Neural cell (in vitro differentiated cells): ENCODE results near the gene RFX4. TPM values are rescaled to one million over a fixed set of nuclear protein-coding genes. Genes with fewer than 3 reads are reported as not detected.

Source experiments
- H2AFZ ChIP-seq: fragments of 200-600, 300-800 bp; sonication (generic), shearing (Covaris generic); 2 replicates; pipeline ENCODE4 v1.6.0; 2014; ENCODE audit warnings: low read depth, mild to moderate bottlenecking, antibody characterized with exemption, low read length, moderate library complexity
- H3F3A ChIP-seq: fragments of 200-600 bp; shearing (Covaris generic); 2 replicates; pipeline ENCODE4 v1.6.1; 2016; ENCODE audit warnings: mild to moderate bottlenecking, moderate library complexity, mixed read lengths, antibody characterized with exemption, low read length; ENCODE audit not compliant: insufficient read depth, poor library complexity, severe bottlenecking
- H3K27ac ChIP-seq: fragments of 200-600, 300-800 bp; sonication (generic), shearing (Covaris generic); 2 replicates; pipeline ENCODE4 v1.5.1; 2014; ENCODE audit warnings: mild to moderate bottlenecking, low read length, moderate library complexity
- H3K27me3 ChIP-seq: fragments of 300-800, 200-600 bp; sonication (generic), shearing (Covaris generic); 2 replicates; pipeline ENCODE4 v1.6.0; 2014; ENCODE audit warnings: mild to moderate bottlenecking, low read depth, low read length, moderate library complexity; ENCODE audit not compliant: insufficient read depth
- H3K36me3 ChIP-seq: fragments of 300-800, 200-600 bp; sonication (generic), shearing (Covaris generic); 2 replicates; pipeline ENCODE4 v1.5.1; 2014; ENCODE audit warnings: mild to moderate bottlenecking, antibody characterized with exemption, low read length, moderate library complexity; ENCODE audit not compliant: insufficient read depth
- H3K4me2 ChIP-seq: fragments of 300-800, 200-600 bp; sonication (generic), shearing (Covaris generic); 2 replicates; pipeline ENCODE4 v1.6.0; 2014; ENCODE audit warnings: mild to moderate bottlenecking, low read length
- H3K4me3 ChIP-seq: fragments of 300-800, 200-600 bp; sonication (generic), shearing (Covaris generic); 2 replicates; pipeline ENCODE4 v1.5.1; 2014; ENCODE audit warnings: mild to moderate bottlenecking, low read length, moderate library complexity
- H3K79me2 ChIP-seq: fragments of 200-600 bp; shearing (Covaris generic); replicated peaks from 2 replicates; pipeline ENCODE4 v1.6.0; 2014; ENCODE audit warnings: mild to moderate bottlenecking, low read length, moderate library complexity; ENCODE audit not compliant: insufficient read depth
- H3K9ac ChIP-seq: fragments of 300-800, 200-600 bp; sonication (generic), shearing (Covaris generic); 2 replicates; pipeline ENCODE4 v1.6.1; 2016; ENCODE audit warnings: mild to moderate bottlenecking, low read length, mixed read lengths
- H3K9me2 ChIP-seq: fragments of 200-600 bp; shearing (Covaris generic); 2 replicates; pipeline ENCODE4 v1.6.1; 2016; ENCODE audit warnings: mild to moderate bottlenecking, low read length, mixed read lengths; ENCODE audit not compliant: insufficient read depth
- H3K9me3 ChIP-seq: fragments of 200-600, 300-800 bp; sonication (generic), shearing (Covaris generic); 2 replicates; pipeline ENCODE4 v1.6.1; 2016; ENCODE audit warnings: mild to moderate bottlenecking, mixed run types, low read length, moderate library complexity, mixed read lengths
- H4K20me1 ChIP-seq: fragments of 200-600 bp; shearing (Covaris generic); 2 replicates; pipeline ENCODE4 v1.6.1; 2016; ENCODE audit warnings: mild to moderate bottlenecking, mixed run types; ENCODE audit not compliant: insufficient read depth
- EP300 ChIP-seq: fragments of 450-650 bp; conservative IDR thresholded peaks from 2 replicates; pipeline ENCODE4 v1.6.1; 2014; ENCODE audit warnings: antibody characterized with exemption, mild to moderate bottlenecking, moderate library complexity; ENCODE audit not compliant: poor library complexity, severe bottlenecking
- EZH2 ChIP-seq: fragments of 200-600, 300-800 bp; shearing (Covaris generic), sonication (generic); IDR thresholded peaks from 2 replicates; pipeline ENCODE4 v1.6.1; 2014; ENCODE audit warnings: antibody characterized with exemption, low read length, borderline replicate concordance, mild to moderate bottlenecking; ENCODE audit not compliant: insufficient read depth, poor library complexity, severe bottlenecking
- MXI1 ChIP-seq: fragments of 450-650 bp; conservative IDR thresholded peaks from 2 replicates; pipeline ENCODE4 v1.6.1; 2014; ENCODE audit warnings: antibody characterized with exemption, mild to moderate bottlenecking; ENCODE audit not compliant: poor library complexity, severe bottlenecking
- POLR2AphosphoS5 ChIP-seq: IDR thresholded peaks from 2 replicates; pipeline ENCODE4 v1.6.1; 2012
- RAD21 ChIP-seq: fragments of 450-650 bp; conservative IDR thresholded peaks from 2 replicates; pipeline ENCODE4 v1.6.1; 2014; ENCODE audit warnings: antibody characterized with exemption, mild to moderate bottlenecking, moderate library complexity
- SMC3 ChIP-seq: fragments of 450-650 bp; conservative IDR thresholded peaks from 2 replicates; pipeline ENCODE4 v1.6.1; 2014; ENCODE audit warnings: antibody characterized with exemption, mild to moderate bottlenecking, moderate library complexity; ENCODE audit not compliant: poor library complexity
- TAF1 ChIP-seq: IDR thresholded peaks from 2 replicates; pipeline ENCODE4 v1.6.1; 2012; ENCODE audit warnings: low read depth
- polyA minus RNA-seq: library from RNA; depleted of rRNA, polyadenylated mRNA; stranded (reverse); fragments of >200 nt; gene quantifications from 2 replicates; pipeline ENCODE4 v1.2.3, GENCODE V29; 2014
- polyA plus RNA-seq: library from polyadenylated mRNA; depleted of rRNA; stranded (reverse); fragments of >200 nt; gene quantifications from 2 replicates; pipeline ENCODE4 v1.2.3, GENCODE V29; 2014
- TF ChIP-seq, protein P1 (sequence below): IDR thresholded peaks from 2 replicates; pipeline ENCODE4 v1.6.1; 2012; ENCODE audit warnings: borderline replicate concordance
- TF ChIP-seq, protein P2 (sequence below): fragments of 450-650 bp; IDR thresholded peaks from 2 replicates; pipeline ENCODE4 v1.5.1; 2014; ENCODE audit warnings: antibody characterized with exemption, mild to moderate bottlenecking, moderate library complexity; ENCODE audit not compliant: poor library complexity, severe bottlenecking

Gene RFX4
- polyA plus RNA-seq (0.22 TPM in 1 of 2 replicates, not detected in the other), polyA minus RNA-seq (0.49 and 1.4 TPM in 2 replicates)

DNA sequence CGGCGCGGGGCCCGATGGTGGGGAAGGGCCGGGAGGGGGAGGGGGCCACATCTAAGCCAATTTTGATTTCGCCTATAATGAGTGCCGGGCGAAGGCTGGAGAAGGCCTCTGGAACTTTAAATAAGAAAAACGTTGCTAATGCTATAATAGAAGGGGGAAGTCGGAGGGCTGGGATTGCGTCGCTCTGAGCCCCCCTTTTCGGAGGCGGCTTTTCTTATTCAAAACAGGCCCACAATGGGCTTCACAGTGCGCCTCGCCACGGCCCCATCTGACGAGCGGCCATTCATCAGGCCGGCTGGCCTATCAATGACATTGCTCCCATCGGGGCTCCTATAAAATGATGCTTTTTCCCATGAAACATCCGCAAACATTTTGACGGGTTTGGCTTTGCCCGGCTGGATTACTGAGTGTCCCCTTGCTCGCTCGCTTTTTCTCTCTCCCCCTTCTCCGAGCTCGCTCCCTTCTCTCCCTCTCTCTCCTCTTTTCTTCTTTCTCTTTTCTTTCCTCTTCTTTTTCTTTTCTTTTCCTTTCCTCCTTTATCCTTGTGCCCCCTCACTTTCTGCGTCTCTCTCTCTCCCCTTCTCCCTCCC lies at the start of gene RFX4:
RFX4 (plus strand) TSS at position 364 of the 590 bp plus-strand sequence. CDS start 317 bp downstream, outside the sequence.
- H3K4me2 ChIP-seq = peak within 1 kb of the TSS; percentile 30
- H3K9me3 ChIP-seq = no peaks in the 10 kb centered on the region
- H3K4me3 ChIP-seq = peak within 1 kb of the TSS; percentile 65
- H3K27me3 ChIP-seq = peaks cover 92% of the 10 kb centered on the region
- no peak for TF ChIP-seq POLR2AphosphoS5
- TF ChIP-seq, protein P1, sequence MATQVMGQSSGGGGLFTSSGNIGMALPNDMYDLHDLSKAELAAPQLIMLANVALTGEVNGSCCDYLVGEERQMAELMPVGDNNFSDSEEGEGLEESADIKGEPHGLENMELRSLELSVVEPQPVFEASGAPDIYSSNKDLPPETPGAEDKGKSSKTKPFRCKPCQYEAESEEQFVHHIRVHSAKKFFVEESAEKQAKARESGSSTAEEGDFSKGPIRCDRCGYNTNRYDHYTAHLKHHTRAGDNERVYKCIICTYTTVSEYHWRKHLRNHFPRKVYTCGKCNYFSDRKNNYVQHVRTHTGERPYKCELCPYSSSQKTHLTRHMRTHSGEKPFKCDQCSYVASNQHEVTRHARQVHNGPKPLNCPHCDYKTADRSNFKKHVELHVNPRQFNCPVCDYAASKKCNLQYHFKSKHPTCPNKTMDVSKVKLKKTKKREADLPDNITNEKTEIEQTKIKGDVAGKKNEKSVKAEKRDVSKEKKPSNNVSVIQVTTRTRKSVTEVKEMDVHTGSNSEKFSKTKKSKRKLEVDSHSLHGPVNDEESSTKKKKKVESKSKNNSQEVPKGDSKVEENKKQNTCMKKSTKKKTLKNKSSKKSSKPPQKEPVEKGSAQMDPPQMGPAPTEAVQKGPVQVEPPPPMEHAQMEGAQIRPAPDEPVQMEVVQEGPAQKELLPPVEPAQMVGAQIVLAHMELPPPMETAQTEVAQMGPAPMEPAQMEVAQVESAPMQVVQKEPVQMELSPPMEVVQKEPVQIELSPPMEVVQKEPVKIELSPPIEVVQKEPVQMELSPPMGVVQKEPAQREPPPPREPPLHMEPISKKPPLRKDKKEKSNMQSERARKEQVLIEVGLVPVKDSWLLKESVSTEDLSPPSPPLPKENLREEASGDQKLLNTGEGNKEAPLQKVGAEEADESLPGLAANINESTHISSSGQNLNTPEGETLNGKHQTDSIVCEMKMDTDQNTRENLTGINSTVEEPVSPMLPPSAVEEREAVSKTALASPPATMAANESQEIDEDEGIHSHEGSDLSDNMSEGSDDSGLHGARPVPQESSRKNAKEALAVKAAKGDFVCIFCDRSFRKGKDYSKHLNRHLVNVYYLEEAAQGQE = no peak
- TF ChIP-seq TAF1 = no peak
- no peak for TF ChIP-seq MXI1
- no peak for TF ChIP-seq EZH2
- no peak for TF ChIP-seq RAD21
- TF ChIP-seq, protein P2, sequence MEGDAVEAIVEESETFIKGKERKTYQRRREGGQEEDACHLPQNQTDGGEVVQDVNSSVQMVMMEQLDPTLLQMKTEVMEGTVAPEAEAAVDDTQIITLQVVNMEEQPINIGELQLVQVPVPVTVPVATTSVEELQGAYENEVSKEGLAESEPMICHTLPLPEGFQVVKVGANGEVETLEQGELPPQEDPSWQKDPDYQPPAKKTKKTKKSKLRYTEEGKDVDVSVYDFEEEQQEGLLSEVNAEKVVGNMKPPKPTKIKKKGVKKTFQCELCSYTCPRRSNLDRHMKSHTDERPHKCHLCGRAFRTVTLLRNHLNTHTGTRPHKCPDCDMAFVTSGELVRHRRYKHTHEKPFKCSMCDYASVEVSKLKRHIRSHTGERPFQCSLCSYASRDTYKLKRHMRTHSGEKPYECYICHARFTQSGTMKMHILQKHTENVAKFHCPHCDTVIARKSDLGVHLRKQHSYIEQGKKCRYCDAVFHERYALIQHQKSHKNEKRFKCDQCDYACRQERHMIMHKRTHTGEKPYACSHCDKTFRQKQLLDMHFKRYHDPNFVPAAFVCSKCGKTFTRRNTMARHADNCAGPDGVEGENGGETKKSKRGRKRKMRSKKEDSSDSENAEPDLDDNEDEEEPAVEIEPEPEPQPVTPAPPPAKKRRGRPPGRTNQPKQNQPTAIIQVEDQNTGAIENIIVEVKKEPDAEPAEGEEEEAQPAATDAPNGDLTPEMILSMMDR = no peak
- no peak for TF ChIP-seq EP300
- no peak for TF ChIP-seq SMC3
- H3K27ac ChIP-seq = no peak within 1 kb of the TSS
- H3K9ac ChIP-seq = no peak within 1 kb of the TSS
- H3F3A ChIP-seq = no peaks in the 10 kb centered on the region
- no peaks in the 10 kb centered on the region for H4K20me1 ChIP-seq
- no peaks in the 10 kb centered on the region for H3K9me2 ChIP-seq
- H3K36me3 ChIP-seq = no peaks in the 10 kb centered on the region
- no peaks in the 10 kb centered on the region for H3K79me2 ChIP-seq
- H2AFZ ChIP-seq = no peak within 1 kb of the TSS

DNA sequence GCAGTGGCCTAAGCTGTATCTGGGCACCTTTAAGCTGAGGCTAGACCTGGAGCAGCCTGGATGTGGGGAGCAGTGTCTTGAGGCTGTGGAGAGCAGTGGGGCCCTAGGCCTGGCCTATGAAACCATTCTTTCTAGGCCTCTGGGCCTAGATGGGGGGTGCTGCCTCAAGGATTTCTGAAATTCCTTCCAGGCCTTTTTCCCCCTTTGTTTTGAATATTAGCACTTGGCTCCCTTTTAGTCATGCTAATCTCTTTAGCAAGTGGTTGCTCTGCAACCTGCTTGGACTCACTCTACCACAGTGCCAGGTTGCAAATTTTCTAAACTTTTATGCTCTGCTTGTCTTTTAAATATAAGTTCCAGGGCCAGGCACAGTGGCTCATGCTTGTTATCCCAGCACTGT lies 41.6 kb upstream of the RFX4 start:
- Histone ChIP-seq H3K27ac (no peak overlapping the region), H3F3A (no peaks in the 10 kb centered on the region), H3K9ac (no peak overlapping the region), H3K36me3 (no peaks in the 10 kb centered on the region), H3K4me3 (no peak overlapping the region), H3K9me3 (no peaks in the 10 kb centered on the region), H3K79me2 (no peaks in the 10 kb centered on the region), H2AFZ (no peak overlapping the region), H3K4me2 (no peak overlapping the region), H4K20me1 (no peaks in the 10 kb centered on the region), H3K27me3 (no peaks in the 10 kb centered on the region), H3K9me2 (no peaks in the 10 kb centered on the region)
- TF ChIP-seq SMC3 = no peak
- TF ChIP-seq, protein P1 = no peak
